PC-3 (cell line): ENCODE results near the gene RFT1. TPM values are rescaled to one million over a fixed set of nuclear protein-coding genes. Genes with fewer than 3 reads are reported as not detected.

ENCODE experiments used
- ATAC-seq: fragments of 200-7000 bp; cut with Tn5 transposase; 2 replicates; pipeline ENCODE4 v1.9.1; 2020; ENCODE audit warnings: mild to moderate bottlenecking, moderate library complexity
- BruUV-seq: library from RNA; stranded (reverse); fragments of 400-500 nt; replicated peaks from 2 replicates; lab custom pipeline; 2021; lab: Mats Ljungman, UMichigan
- CTCF ChIA-PET: fragments of 300-600 bp; sonication (Branson Sonifier 250); formaldehyde crosslinking; loops from one replicate; lab custom pipeline; 2022; ENCODE audit warnings: antibody characterized with exemption; lab: Charles Lee
- POLR2A ChIA-PET: fragments of 300-600 bp; sonication (Branson Sonifier 250); formaldehyde crosslinking; loops from one replicate; lab custom pipeline; 2022; ENCODE audit warnings: antibody characterized with exemption; ENCODE audit not compliant: unreplicated experiment; lab: Charles Lee
- DNase-seq: peaks from one replicate; pipeline ENCODE4 v3.0.0-alpha.2; 2015
- H2AFZ ChIP-seq: fragments of 300-600 bp; sonication (generic); 2 replicates; pipeline ENCODE4 v1.6.0; 2016; ENCODE audit warnings: antibody characterized with exemption, low read length
- H3F3A ChIP-seq: fragments of 300-600 bp; sonication (generic); one replicate; pipeline ENCODE4 v1.6.0; 2017; ENCODE audit warnings: antibody characterized with exemption, low read length, control low read depth, mild to moderate bottlenecking; ENCODE audit not compliant: unreplicated experiment
- H3K27ac ChIP-seq: fragments of 300-600 bp; sonication (generic); 2 replicates; pipeline ENCODE4 v1.5.1; 2016; ENCODE audit warnings: mild to moderate bottlenecking, low read length
- H3K27me3 ChIP-seq: fragments of 300-600 bp; sonication (generic); 2 replicates; pipeline ENCODE4 v1.6.1; 2016; ENCODE audit warnings: low read length, mixed read lengths
- H3K36me3 ChIP-seq: fragments of 300-600 bp; sonication (generic); 2 replicates; pipeline ENCODE4 v1.6.1; 2016; ENCODE audit warnings: low read depth, mixed run types, low read length, mixed read lengths
- H3K4me1 ChIP-seq: fragments of 300-600 bp; sonication (generic); 2 replicates; pipeline ENCODE4 v1.5.1; 2016; ENCODE audit warnings: low read length; ENCODE audit not compliant: insufficient read depth
- H3K4me2 ChIP-seq: fragments of 300-600 bp; sonication (generic); 2 replicates; pipeline ENCODE4 v1.6.0; 2016; ENCODE audit warnings: low read length
- H3K4me3 ChIP-seq: fragments of 300-600 bp; sonication (generic); 2 replicates; pipeline ENCODE4 v1.5.1; 2016; ENCODE audit warnings: mild to moderate bottlenecking, low read length, mixed read lengths
- H3K79me2 ChIP-seq: fragments of 300-600 bp; sonication (generic); 2 replicates; pipeline ENCODE4 v1.6.1; 2017; ENCODE audit warnings: low read length, mixed read lengths
- H3K9ac ChIP-seq: fragments of 300-600 bp; sonication (generic); 2 replicates; pipeline ENCODE4 v1.6.0; 2016; ENCODE audit warnings: mild to moderate bottlenecking, low read length
- H3K9me2 ChIP-seq: fragments of 300-600 bp; sonication (generic); replicated peaks from 2 replicates; pipeline ENCODE4 v1.6.1; 2016; ENCODE audit warnings: mixed run types, low read length, mixed read lengths
- H3K9me3 ChIP-seq: fragments of 300-600 bp; sonication (generic); 2 replicates; pipeline ENCODE4 v1.6.1; 2016; ENCODE audit warnings: low read length, mixed read lengths
- H4K20me1 ChIP-seq: fragments of 300-600 bp; sonication (generic); 2 replicates; pipeline ENCODE4 v1.6.1; 2016; ENCODE audit warnings: low read length, mixed read lengths
- EZH2 ChIP-seq: fragments of 300-600 bp; sonication (generic); IDR thresholded peaks from one replicate; pipeline ENCODE4 v1.6.1; 2017; ENCODE audit warnings: antibody characterized with exemption, mild to moderate bottlenecking, low read length; ENCODE audit not compliant: unreplicated experiment
- EZH2phosphoT487 ChIP-seq: fragments of 300-600 bp; sonication (generic); IDR thresholded peaks from 2 replicates; pipeline ENCODE4 v1.6.1; 2018; ENCODE audit warnings: mild to moderate bottlenecking, antibody characterized with exemption, low read length, borderline replicate concordance
- intact Hi-C: fragments of 100-400 bp; cut with micrococcal nuclease; formaldehyde crosslinking; loops from 2 replicates; pipeline ENCODE4 v1.9.0; 2023
- total RNA-seq: library from RNA; depleted of rRNA; stranded (reverse); fragments of >200 nt; gene quantifications from 2 replicates; pipeline ENCODE4 v1.2.3, GENCODE V29; 2014
- TF ChIP-seq, protein P1 (sequence below): fragments of 300-600 bp; sonication (generic); conservative IDR thresholded peaks from 2 replicates; pipeline ENCODE4 v1.5.1; 2017; ENCODE audit warnings: antibody characterized with exemption, low read depth, mild to moderate bottlenecking, low read length

Gene RFT1
- total RNA-seq, 1 experiment from 2014 or later, result 24.6 TPM

GRCh38 chr3:53074761-53075742, 55.2 kb downstream of the RFT1 start:
- DNase-seq (no peak), ATAC-seq (no peak)
- POLR2A ChIA-PET, result no interaction called here
- no peak for TF ChIP-seq EZH2phosphoT487
- no peak for TF ChIP-seq EZH2
- TF ChIP-seq, protein P1, sequence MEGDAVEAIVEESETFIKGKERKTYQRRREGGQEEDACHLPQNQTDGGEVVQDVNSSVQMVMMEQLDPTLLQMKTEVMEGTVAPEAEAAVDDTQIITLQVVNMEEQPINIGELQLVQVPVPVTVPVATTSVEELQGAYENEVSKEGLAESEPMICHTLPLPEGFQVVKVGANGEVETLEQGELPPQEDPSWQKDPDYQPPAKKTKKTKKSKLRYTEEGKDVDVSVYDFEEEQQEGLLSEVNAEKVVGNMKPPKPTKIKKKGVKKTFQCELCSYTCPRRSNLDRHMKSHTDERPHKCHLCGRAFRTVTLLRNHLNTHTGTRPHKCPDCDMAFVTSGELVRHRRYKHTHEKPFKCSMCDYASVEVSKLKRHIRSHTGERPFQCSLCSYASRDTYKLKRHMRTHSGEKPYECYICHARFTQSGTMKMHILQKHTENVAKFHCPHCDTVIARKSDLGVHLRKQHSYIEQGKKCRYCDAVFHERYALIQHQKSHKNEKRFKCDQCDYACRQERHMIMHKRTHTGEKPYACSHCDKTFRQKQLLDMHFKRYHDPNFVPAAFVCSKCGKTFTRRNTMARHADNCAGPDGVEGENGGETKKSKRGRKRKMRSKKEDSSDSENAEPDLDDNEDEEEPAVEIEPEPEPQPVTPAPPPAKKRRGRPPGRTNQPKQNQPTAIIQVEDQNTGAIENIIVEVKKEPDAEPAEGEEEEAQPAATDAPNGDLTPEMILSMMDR, result no peak
- H3K4me1 ChIP-seq, result peaks cover 14% of the 10 kb centered on the region
- H3K79me2 ChIP-seq, result no peaks in the 10 kb centered on the region
- no peak overlapping the region for H2AFZ ChIP-seq
- no peak overlapping the region for H3K9ac ChIP-seq
- H3K4me2 ChIP-seq, result no peak overlapping the region
- H4K20me1 ChIP-seq, result no peaks in the 10 kb centered on the region
- intact Hi-C loops, result loop anchor here (5.0 kb wide), 1 partner anchor 333 kb away; no protein-coding TSS in a partner anchor
- no peaks in the 10 kb centered on the region for H3F3A ChIP-seq
- H3K36me3 ChIP-seq, result no peaks in the 10 kb centered on the region
- no TSS peak for BruUV-seq
- H3K9me2 ChIP-seq, result no peaks in the 10 kb centered on the region
- no peaks in the 10 kb centered on the region for H3K9me3 ChIP-seq
- H3K4me3 ChIP-seq, result no peak overlapping the region
- no peak overlapping the region for H3K27ac ChIP-seq
- CTCF ChIA-PET, result no interaction called here
- H3K27me3 ChIP-seq, result no peaks in the 10 kb centered on the region

- Histone ChIP-seq H3K27ac (no peak overlapping the region), H3K4me2 (no peak overlapping the region), H3K36me3 (no peaks in the 10 kb centered on the region), H3K9me3 (no peaks in the 10 kb centered on the region), H3K4me1 (peaks cover 14% of the 10 kb centered on the region), H4K20me1 (no peaks in the 10 kb centered on the region), H3K27me3 (no peaks in the 10 kb centered on the region), H3F3A (no peaks in the 10 kb centered on the region), H3K4me3 (no peak overlapping the region), H3K9ac (no peak overlapping the region), H3K9me2 (no peaks in the 10 kb centered on the region), H3K79me2 (no peaks in the 10 kb centered on the region), H2AFZ (no peak overlapping the region)
- DNase-seq, result no peak
- no TSS peak for BruUV-seq
- POLR2A ChIA-PET, result no interaction called here
- intact Hi-C loops, result loop anchor here (5.0 kb wide), 1 partner anchor 332 kb away; no protein-coding TSS in a partner anchor
- ATAC-seq, result no peak
- TF ChIP-seq EZH2, result no peak
- TF ChIP-seq, protein P1, result no peak
- no peak for TF ChIP-seq EZH2phosphoT487
- CTCF ChIA-PET, result no interaction called here
Measured at GRCh38 chr3:53074366-53074696, 55.9 kb downstream of the RFT1 start.
